ENCODE measurements around the gene TRIM52. TPM values are rescaled to one million over a fixed set of nuclear protein-coding genes. Genes with fewer than 3 reads are reported as not detected.

Gene TRIM52
- total and polyA plus RNA-seq, 9 of the 15 experiments (the other 6 are each of a cell fraction or from before 2014, with no cell fraction given): 3.3 to 21.9 (median 13.5) TPM

DNA sequence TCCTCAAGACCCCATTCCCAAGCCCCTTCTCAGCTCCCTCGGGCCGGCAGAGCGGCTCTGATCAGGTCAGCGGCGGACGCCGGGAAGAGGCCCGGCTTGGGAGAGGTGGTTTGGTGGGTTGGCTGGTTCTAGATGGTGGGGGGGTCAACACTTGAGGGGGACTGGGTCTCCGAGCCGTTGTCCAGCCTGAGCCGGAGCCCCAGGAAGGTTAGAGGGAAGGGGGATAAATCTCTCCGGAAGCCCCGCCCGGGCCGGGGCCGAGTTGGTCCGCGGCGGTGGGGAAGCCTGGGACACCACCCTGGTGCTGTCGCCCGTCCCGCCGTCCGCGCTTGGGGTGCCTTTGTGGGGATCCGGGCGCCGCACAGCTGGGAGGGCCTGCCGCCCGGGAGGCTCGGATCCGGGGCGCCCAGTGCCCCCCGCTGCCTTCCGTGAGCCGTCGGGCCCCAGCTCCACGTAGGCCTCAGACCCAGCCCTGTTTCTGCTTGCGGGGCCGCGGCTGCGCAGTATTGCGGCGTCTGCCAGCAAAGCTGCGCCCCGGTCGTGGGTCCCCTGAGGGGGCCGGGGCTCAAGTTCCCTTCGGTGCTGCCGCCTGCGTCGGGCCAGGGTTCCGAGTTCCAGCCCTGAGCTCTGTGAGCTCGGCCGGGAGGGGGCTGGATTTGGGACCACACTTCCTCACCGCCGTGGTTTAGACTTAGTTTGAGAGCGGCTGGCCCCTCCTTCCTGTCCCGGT lies 542 bp upstream of the TRIM52 start (continued):
- TF ChIP-seq SRSF1 (IDR thresholded peaks at IDR 0.05; ENCODE audit: low read depth, low read length) (no peak), ZBTB17 (CRISPR knock-in tag; IDR thresholded peaks at IDR 0.05) (no peak), PRMT5 (CRISPR knock-in tag; IDR thresholded peaks at IDR 0.05) (0 out of 2 replicates have a peak, but pooled peaks have one; percentile 27), ERF (CRISPR knock-in tag; IDR thresholded peaks at IDR 0.05) (no peak), RFX7 (CRISPR knock-in tag; IDR thresholded peaks at IDR 0.05) (no peak), ZNF12 (CRISPR knock-in tag; IDR thresholded peaks at IDR 0.05) (no peak), ZNF408 (CRISPR knock-in tag; IDR thresholded peaks at IDR 0.05; ENCODE audit: low read depth) (no peak), EZH2 (IDR thresholded peaks at IDR 0.05; ENCODE audit: borderline replicate concordance, low read depth, low read length) (no peak), ZNF316 (IDR thresholded peaks at IDR 0.05) (0 out of 2 replicates have a peak, but pooled peaks have one; percentile 1), HDAC2 (IDR thresholded peaks at IDR 0.05) (no peak), TAF1 (IDR thresholded peaks at IDR 0.05; ENCODE audit: control insufficient read depth, extremely low read depth, insufficient read depth, low read length, severe bottlenecking) (peak; percentile 83), ZNF507 (tag; conservative IDR thresholded peaks at IDR 0.05) (no peak), RFX1 (IDR thresholded peaks at IDR 0.05) (no peak), HMG20A (CRISPR knock-in tag; conservative IDR thresholded peaks at IDR 0.05) (no peak), HMGN3 (IDR thresholded peaks at IDR 0.05; ENCODE audit: borderline replicate concordance, extremely low read depth, insufficient read length, low read depth, low read length) (peak; percentile 73)
- TF ChIP-seq, protein P1, sequence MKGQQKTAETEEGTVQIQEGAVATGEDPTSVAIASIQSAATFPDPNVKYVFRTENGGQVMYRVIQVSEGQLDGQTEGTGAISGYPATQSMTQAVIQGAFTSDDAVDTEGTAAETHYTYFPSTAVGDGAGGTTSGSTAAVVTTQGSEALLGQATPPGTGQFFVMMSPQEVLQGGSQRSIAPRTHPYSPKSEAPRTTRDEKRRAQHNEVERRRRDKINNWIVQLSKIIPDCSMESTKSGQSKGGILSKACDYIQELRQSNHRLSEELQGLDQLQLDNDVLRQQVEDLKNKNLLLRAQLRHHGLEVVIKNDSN (CRISPR knock-in tag; IDR thresholded peaks at IDR 0.05): no peak
- TF ChIP-seq, protein P2, sequence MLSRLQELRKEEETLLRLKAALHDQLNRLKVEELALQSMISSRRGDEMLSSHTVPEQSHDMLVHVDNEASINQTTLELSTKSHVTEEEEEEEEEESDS (CRISPR knock-in tag; IDR thresholded peaks at IDR 0.05): no peak
- TF ChIP-seq, protein P3, sequence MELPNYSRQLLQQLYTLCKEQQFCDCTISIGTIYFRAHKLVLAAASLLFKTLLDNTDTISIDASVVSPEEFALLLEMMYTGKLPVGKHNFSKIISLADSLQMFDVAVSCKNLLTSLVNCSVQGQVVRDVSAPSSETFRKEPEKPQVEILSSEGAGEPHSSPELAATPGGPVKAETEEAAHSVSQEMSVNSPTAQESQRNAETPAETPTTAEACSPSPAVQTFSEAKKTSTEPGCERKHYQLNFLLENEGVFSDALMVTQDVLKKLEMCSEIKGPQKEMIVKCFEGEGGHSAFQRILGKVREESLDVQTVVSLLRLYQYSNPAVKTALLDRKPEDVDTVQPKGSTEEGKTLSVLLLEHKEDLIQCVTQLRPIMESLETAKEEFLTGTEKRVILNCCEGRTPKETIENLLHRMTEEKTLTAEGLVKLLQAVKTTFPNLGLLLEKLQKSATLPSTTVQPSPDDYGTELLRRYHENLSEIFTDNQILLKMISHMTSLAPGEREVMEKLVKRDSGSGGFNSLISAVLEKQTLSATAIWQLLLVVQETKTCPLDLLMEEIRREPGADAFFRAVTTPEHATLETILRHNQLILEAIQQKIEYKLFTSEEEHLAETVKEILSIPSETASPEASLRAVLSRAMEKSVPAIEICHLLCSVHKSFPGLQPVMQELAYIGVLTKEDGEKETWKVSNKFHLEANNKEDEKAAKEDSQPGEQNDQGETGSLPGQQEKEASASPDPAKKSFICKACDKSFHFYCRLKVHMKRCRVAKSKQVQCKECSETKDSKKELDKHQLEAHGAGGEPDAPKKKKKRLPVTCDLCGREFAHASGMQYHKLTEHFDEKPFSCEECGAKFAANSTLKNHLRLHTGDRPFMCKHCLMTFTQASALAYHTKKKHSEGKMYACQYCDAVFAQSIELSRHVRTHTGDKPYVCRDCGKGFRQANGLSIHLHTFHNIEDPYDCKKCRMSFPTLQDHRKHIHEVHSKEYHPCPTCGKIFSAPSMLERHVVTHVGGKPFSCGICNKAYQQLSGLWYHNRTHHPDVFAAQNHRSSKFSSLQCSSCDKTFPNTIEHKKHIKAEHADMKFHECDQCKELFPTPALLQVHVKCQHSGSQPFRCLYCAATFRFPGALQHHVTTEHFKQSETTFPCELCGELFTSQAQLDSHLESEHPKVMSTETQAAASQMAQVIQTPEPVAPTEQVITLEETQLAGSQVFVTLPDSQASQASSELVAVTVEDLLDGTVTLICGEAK (IDR thresholded peaks at IDR 0.05): peak; percentile 41; the same call in 1 of the 2 replicates
- TF ChIP-seq, protein P3 (CRISPR knock-in tag; IDR thresholded peaks at IDR 0.05): no peak
